IMR-90 (cell line): ENCODE measurements around the gene PKM. TPM values are rescaled to one million over a fixed set of nuclear protein-coding genes. Genes with fewer than 3 reads are reported as not detected.

Experiments
- ATAC-seq: fragments of 200-7000 bp; cut with Tn5 transposase; 2 replicates; pipeline ENCODE4 v1.9.1; 2020; ENCODE audit warnings: low read depth, mild to moderate bottlenecking, moderate library complexity
- BruUV-seq: library from RNA; stranded (reverse); fragments of 400-500 nt; replicated peaks from 2 replicates; lab custom pipeline; 2021; lab: Mats Ljungman, UMichigan
- CTCF ChIA-PET: fragments of 300-600 bp; formaldehyde crosslinking; extraction: SDS; loops from one replicate; lab custom pipeline; 2021; ENCODE audit warnings: antibody characterized with exemption; lab: Yijun Ruan, JAX
- POLR2A ChIA-PET: fragments of 300-600 bp; sonication (Branson Sonifier 250); formaldehyde crosslinking; loops from one replicate; lab custom pipeline; 2022; ENCODE audit warnings: antibody characterized with exemption; ENCODE audit not compliant: unreplicated experiment; lab: Charles Lee
- DNase-seq: peaks from one replicate; pipeline ENCODE4 v3.0.0; 2013
- H2AFZ ChIP-seq: replicated peaks from 2 replicates; pipeline ENCODE3; 2013; ENCODE audit warnings: low read length, mild to moderate bottlenecking; ENCODE audit not compliant: poor library complexity
- H2AK5ac ChIP-seq: 2 replicates; pipeline ENCODE4 v1.6.1; 2013; ENCODE audit warnings: low read depth, low read length, inconsistent platforms
- H2AK9ac ChIP-seq: replicated peaks from 2 replicates; pipeline ENCODE3; 2013; ENCODE audit warnings: mild to moderate bottlenecking, low read depth, low read length, moderate library complexity; ENCODE audit not compliant: poor library complexity
- H2BK120ac ChIP-seq: 2 replicates; pipeline ENCODE4 v1.6.1; 2013; ENCODE audit warnings: low read depth, low read length, inconsistent platforms
- H2BK15ac ChIP-seq: 3 replicates; pipeline ENCODE4 v1.6.1; 2013; ENCODE audit warnings: low read depth, low read length, inconsistent platforms
- H2BK20ac ChIP-seq: 2 replicates; pipeline ENCODE4 v1.6.1; 2013; ENCODE audit warnings: low read depth, mild to moderate bottlenecking, inconsistent platforms, low read length, moderate library complexity
- H2BK5ac ChIP-seq: 2 replicates; pipeline ENCODE4 v1.6.1; 2013; ENCODE audit warnings: mild to moderate bottlenecking, low read depth, low read length, inconsistent platforms; ENCODE audit not compliant: poor library complexity, severe bottlenecking
- H3K14ac ChIP-seq: replicated peaks from 2 replicates; pipeline ENCODE4 v1.6.1; 2013; ENCODE audit warnings: low read depth, low read length, inconsistent platforms
- H3K18ac ChIP-seq: 2 replicates; pipeline ENCODE4 v1.6.1; 2013; ENCODE audit warnings: low read depth, low read length, control low read depth
- H3K23ac ChIP-seq: 2 replicates; pipeline ENCODE4 v1.6.1; 2013; ENCODE audit warnings: low read depth, low read length, inconsistent platforms
- H3K27ac ChIP-seq: 2 replicates; pipeline ENCODE4 v1.5.1; 2013; ENCODE audit warnings: mild to moderate bottlenecking, control low read depth, low read length; ENCODE audit not compliant: insufficient read depth
- H3K27me3 ChIP-seq: 2 replicates; pipeline ENCODE4 v1.6.1; 2013; ENCODE audit warnings: low read length; ENCODE audit not compliant: control insufficient read depth, insufficient read depth
- H3K36me3 ChIP-seq: 2 replicates; pipeline ENCODE4 v1.6.1; 2013; ENCODE audit warnings: low read length, mixed read lengths; ENCODE audit not compliant: control insufficient read depth, insufficient read depth
- H3K4ac ChIP-seq: 2 replicates; pipeline ENCODE4 v1.6.1; 2013; ENCODE audit warnings: low read depth, low read length, inconsistent platforms
- H3K4me1 ChIP-seq: 2 replicates; pipeline ENCODE4 v1.6.1; 2013; ENCODE audit warnings: low read length, mixed read lengths; ENCODE audit not compliant: control insufficient read depth, insufficient read depth
- H3K4me2 ChIP-seq: 2 replicates; pipeline ENCODE4 v1.6.1; 2013; ENCODE audit warnings: low read depth, mild to moderate bottlenecking, control low read depth, low read length, moderate library complexity
- H3K4me3 ChIP-seq: 2 replicates; pipeline ENCODE4 v1.5.1; 2013; ENCODE audit warnings: low read depth, mild to moderate bottlenecking, control low read depth, low read length, moderate library complexity; ENCODE audit not compliant: insufficient read depth
- H3K56ac ChIP-seq: 2 replicates; pipeline ENCODE4 v1.6.1; 2013; ENCODE audit warnings: low read length, inconsistent platforms; ENCODE audit not compliant: insufficient read depth; ENCODE audit errors: extremely low read depth
- H3K79me1 ChIP-seq, 2 experiments: 2 replicates each; pipeline ENCODE4 v1.6.1; 2013; ENCODE audit warnings: low read length in 2 of 2, inconsistent platforms in 1 of 2, low read depth in 1 of 2
- H3K9ac ChIP-seq: 2 replicates; pipeline ENCODE4 v1.6.1; 2013; ENCODE audit warnings: low read depth, low read length, control low read depth
- H3K9me1 ChIP-seq: 2 replicates; pipeline ENCODE4 v1.6.1; 2013; ENCODE audit warnings: low read length, inconsistent platforms; ENCODE audit not compliant: insufficient read depth
- H3K9me3 ChIP-seq: 2 replicates; pipeline ENCODE4 v1.6.1; 2013; ENCODE audit warnings: low read length; ENCODE audit not compliant: control insufficient read depth, insufficient read depth
- H4K20me1 ChIP-seq: 2 replicates; pipeline ENCODE4 v1.6.1; 2013; ENCODE audit warnings: low read length, inconsistent platforms; ENCODE audit not compliant: insufficient read depth
- H4K5ac ChIP-seq: 2 replicates; pipeline ENCODE4 v1.6.1; 2013; ENCODE audit warnings: mild to moderate bottlenecking, low read depth, low read length, control low read depth
- H4K8ac ChIP-seq, 2 experiments: 2 replicates each; pipeline ENCODE4 v1.6.1; 2013; ENCODE audit warnings: low read depth in 2 of 2, low read length in 2 of 2, control low read depth in 1 of 2, inconsistent platforms in 1 of 2
- H4K91ac ChIP-seq: 2 replicates; pipeline ENCODE4 v1.6.1; 2013; ENCODE audit warnings: low read depth, low read length, inconsistent platforms; ENCODE audit not compliant: insufficient read depth
- FOS ChIP-seq: fragments of 150-350 bp; IDR thresholded peaks from 2 replicates; pipeline ENCODE4 v1.6.1; 2016; ENCODE audit warnings: low read depth, low read length
- MAZ ChIP-seq: IDR thresholded peaks from 2 replicates; pipeline ENCODE4 v1.6.1; 2012; ENCODE audit warnings: low read depth, mild to moderate bottlenecking, low read length, improper control_type of control experiment, moderate library complexity, borderline replicate concordance
- MXI1 ChIP-seq: IDR thresholded peaks from 2 replicates; pipeline ENCODE4 v1.6.1; 2012; ENCODE audit warnings: low read depth, mild to moderate bottlenecking, low read length, moderate library complexity, borderline replicate concordance
- NFE2L2 ChIP-seq: fragments of 150-350 bp; IDR thresholded peaks from 2 replicates; pipeline ENCODE4 v1.6.1; 2016; ENCODE audit warnings: low read depth, mild to moderate bottlenecking, low read length
- RAD21 ChIP-seq: IDR thresholded peaks from 2 replicates; pipeline ENCODE4 v1.6.1; 2012; ENCODE audit warnings: low read length, improper control_type of control experiment
- RCOR1 ChIP-seq: IDR thresholded peaks from 2 replicates; pipeline ENCODE4 v1.6.1; 2012; ENCODE audit warnings: mild to moderate bottlenecking, low read length, improper control_type of control experiment; ENCODE audit not compliant: insufficient replicate concordance
- SMC3 ChIP-seq: fragments of 150-350 bp; IDR thresholded peaks from 2 replicates; pipeline ENCODE4 v1.6.1; 2016; ENCODE audit warnings: low read depth, mild to moderate bottlenecking, antibody characterized with exemption, low read length, moderate library complexity
- WGBS, 2 experiments: methylation state at CpG; one replicate each; pipeline versions ENCODE4 v1.1.5 to v1.1.7; 2013; ENCODE audit warnings: missing lambda C conversion rate in 2 of 2; ENCODE audit not compliant: insufficient read length in 1 of 2; ENCODE audit errors: extremely low coverage in 2 of 2; 5-methylcytosine and 5-hydroxymethylcytosine counted together
- dilution Hi-C: fragments of 300-500 bp; cut with HindIII; formaldehyde crosslinking; loops from one replicate; pipeline ENCODE4 v1.14.3; 2018; ENCODE audit warnings: low sequenced_read_pairs; ENCODE audit not compliant: unreplicated experiment
- in situ Hi-C: fragments of 300-500 bp; cut with MboI; formaldehyde crosslinking; loops from 3 replicates; pipeline ENCODE4 v1.14.3; 2019; ENCODE audit warnings: low sequenced_read_pairs, inconsistent platforms, mixed read lengths
- intact Hi-C: fragments of 100-400 bp; cut with micrococcal nuclease; formaldehyde crosslinking; loops from 2 replicates; pipeline ENCODE4 v1.10.0; 2022
- polyA plus RNA-seq, 3 experiments: library from polyadenylated mRNA; depleted of rRNA; stranded (reverse); fragments of >200 nt; gene quantifications; 2 replicates each; pipeline ENCODE4 v1.2.3, GENCODE V29; 2012; ENCODE audit warnings: low replicate concordance in 1 of 3
- total RNA-seq: library from RNA; depleted of rRNA; stranded (reverse); fragments of >200 nt; gene quantifications from 2 replicates; pipeline ENCODE4 v1.2.3, GENCODE V29; 2012
- TF ChIP-seq, protein P1 (sequence below): fragments of 150-350 bp; IDR thresholded peaks from 2 replicates; pipeline ENCODE4 v1.6.1; 2017; ENCODE audit warnings: mild to moderate bottlenecking, antibody characterized with exemption, low read length, low read depth

PKM gene
- total and polyA plus RNA-seq, 2 of the 4 experiments (the other 2 are of a cell fraction), result 2,219 to 3,859 TPM

- ChIA-PET POLR2A (no interaction called here), CTCF (no interaction called here)
- no peak overlapping the region for H3K18ac ChIP-seq
- H3K4ac ChIP-seq, result no peak overlapping the region
- H2AFZ ChIP-seq, result no peak overlapping the region
- H3K27ac ChIP-seq, result no peak overlapping the region
- no peak overlapping the region for H2AK5ac ChIP-seq
- no peak overlapping the region for H3K56ac ChIP-seq
- no peak overlapping the region for H3K4me2 ChIP-seq
- H3K14ac ChIP-seq, result no peak overlapping the region
- WGBS, 2 experiments, result 86% methylated on average over 3 of the region's 5 CpGs; no CpG with 5 or more reads in 1 of the 2 experiments
- no peak for ATAC-seq
- dilution Hi-C loops, result no loop called here
- no peak overlapping the region for H2BK15ac ChIP-seq
- BruUV-seq, result no TSS peak
- intact Hi-C loops, result no loop called here
- no peak overlapping the region for H2BK20ac ChIP-seq
- in situ Hi-C loops, result no loop called here
- no peak overlapping the region for H3K9ac ChIP-seq
- no peaks in the 10 kb centered on the region for H3K36me3 ChIP-seq
- H3K9me3 ChIP-seq, result no peaks in the 10 kb centered on the region
- TF ChIP-seq SMC3 (no peak), RAD21 (no peak), MAZ (no peak), RCOR1 (no peak), FOS (no peak), MXI1 (no peak), NFE2L2 (no peak)
- TF ChIP-seq, protein P1, sequence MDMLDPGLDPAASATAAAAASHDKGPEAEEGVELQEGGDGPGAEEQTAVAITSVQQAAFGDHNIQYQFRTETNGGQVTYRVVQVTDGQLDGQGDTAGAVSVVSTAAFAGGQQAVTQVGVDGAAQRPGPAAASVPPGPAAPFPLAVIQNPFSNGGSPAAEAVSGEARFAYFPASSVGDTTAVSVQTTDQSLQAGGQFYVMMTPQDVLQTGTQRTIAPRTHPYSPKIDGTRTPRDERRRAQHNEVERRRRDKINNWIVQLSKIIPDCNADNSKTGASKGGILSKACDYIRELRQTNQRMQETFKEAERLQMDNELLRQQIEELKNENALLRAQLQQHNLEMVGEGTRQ, result no peak
- H2AK9ac ChIP-seq, result no peak overlapping the region
- H4K8ac ChIP-seq, result no peak overlapping the region
- H2BK5ac ChIP-seq, result no peak overlapping the region
- H3K4me1 ChIP-seq, result peaks cover 3% of the 10 kb centered on the region; the same call in 1 of the 2 replicates
- no peaks in the 10 kb centered on the region for H3K79me1 ChIP-seq
- no peaks in the 10 kb centered on the region for H3K9me1 ChIP-seq
- no peak overlapping the region for H4K91ac ChIP-seq
- no peak overlapping the region for H3K4me3 ChIP-seq
- peaks cover 35% of the 10 kb centered on the region for H3K27me3 ChIP-seq
- H2BK120ac ChIP-seq, result no peak overlapping the region
- H4K20me1 ChIP-seq, result no peaks in the 10 kb centered on the region; the same call in 1 of the 2 replicates
- H4K5ac ChIP-seq, result no peak overlapping the region
- no peak overlapping the region for H3K23ac ChIP-seq
- no peak for DNase-seq
These were observed 50.1 kb downstream of the PKM start for GRCh38 chr15:72180761-72181324.
